ENCODE data around the gene AIG1.

Gene AIG1

GRCh38 chr6:143125455-143125854 lies 64.8 kb downstream of the AIG1 start:
- Histone ChIP-seq H3K4me1 (ENCODE audit: control extremely low read depth in 1 of 4, control insufficient read depth in 4 of 4, insufficient read depth in 4 of 4, low read length in 3 of 4) (no peaks in the 10 kb centered on the region), H3K27me3 (replicated peaks in 2 of 5; ENCODE audit: control insufficient read depth in 4 of 5, insufficient read depth in 5 of 5, low read length in 4 of 5) (no peaks in the 10 kb centered on the region), H3K36me3 (ENCODE audit: control insufficient read depth in 4 of 4, insufficient read depth in 4 of 4, low read length in 3 of 4) (no peaks in the 10 kb centered on the region), H3K9me3 (ENCODE audit: control extremely low read depth in 1 of 5, control insufficient read depth in 4 of 5, insufficient read depth in 2 of 5, low read depth in 1 of 5, low read length in 4 of 5) (peaks cover 0 to 12% (median 1%) of the 10 kb centered on the region in 5 experiments), H3K27ac (ENCODE audit: insufficient read depth in 1 of 2, low read depth in 1 of 2, low read length in 2 of 2, poor library complexity in 1 of 2, severe bottlenecking in 2 of 2) (no peak overlapping the region), H3K4me3 (ENCODE audit: control insufficient read depth in 1 of 7, extremely low read depth in 1 of 7, insufficient read depth in 4 of 7, low read depth in 2 of 7, low read length in 6 of 7) (no peak overlapping the region)
- CTCF ChIA-PET: no interaction called here
- no peak for DNase-seq
- WGBS (ENCODE audit: insufficient coverage): 100% methylated on average over 1 of the region's 3 CpGs
- POLR2A ChIA-PET: no interaction called here

- ChIA-PET POLR2A (no interaction called here), CTCF (no interaction called here)
- WGBS (ENCODE audit: insufficient coverage): 97% methylated on average over 8 of the region's 12 CpGs
- no peaks in the 10 kb centered on the region for H3K27me3 ChIP-seq (replicated peaks in 2 of 5; ENCODE audit: control insufficient read depth in 4 of 5, insufficient read depth in 5 of 5, low read length in 4 of 5)
- H3K27ac ChIP-seq (ENCODE audit: insufficient read depth in 1 of 2, low read depth in 1 of 2, low read length in 2 of 2, poor library complexity in 1 of 2, severe bottlenecking in 2 of 2): no peak overlapping the region
- H3K36me3 ChIP-seq (ENCODE audit: control insufficient read depth in 4 of 4, insufficient read depth in 4 of 4, low read length in 3 of 4): no peaks in the 10 kb centered on the region
- peaks cover 0 to 12% (median 4%) of the 10 kb centered on the region in 5 experiments for H3K9me3 ChIP-seq (ENCODE audit: control extremely low read depth in 1 of 5, control insufficient read depth in 4 of 5, insufficient read depth in 2 of 5, low read depth in 1 of 5, low read length in 4 of 5)
- H3K4me1 ChIP-seq (ENCODE audit: control extremely low read depth in 1 of 4, control insufficient read depth in 4 of 4, insufficient read depth in 4 of 4, low read length in 3 of 4): no peaks in the 10 kb centered on the region
- H3K4me3 ChIP-seq (ENCODE audit: control insufficient read depth in 1 of 7, extremely low read depth in 1 of 7, insufficient read depth in 4 of 7, low read depth in 2 of 7, low read length in 6 of 7): no peak overlapping the region
- DNase-seq: no peak
These were observed 65.3 kb downstream of the AIG1 start for GRCh38 chr6:143125864-143126573.

- peaks cover 0 to 11% (median 7%) of the 10 kb centered on the region in 5 experiments for H3K9me3 ChIP-seq (ENCODE audit: control extremely low read depth in 1 of 5, control insufficient read depth in 4 of 5, insufficient read depth in 2 of 5, low read depth in 1 of 5, low read length in 4 of 5)
- WGBS (ENCODE audit: insufficient coverage): no CpG with 5 or more reads among the region's 1 CpG
- no peak for DNase-seq
- H3K4me3 ChIP-seq (ENCODE audit: control insufficient read depth in 1 of 7, extremely low read depth in 1 of 7, insufficient read depth in 4 of 7, low read depth in 2 of 7, low read length in 6 of 7): no peak overlapping the region
- CTCF ChIA-PET: interaction anchor here (0.5 kb wide), 1 partner anchor 171 kb away, joined by 3 read pairs; no protein-coding TSS in a partner anchor
- H3K27me3 ChIP-seq (replicated peaks in 2 of 5; ENCODE audit: control insufficient read depth in 4 of 5, insufficient read depth in 5 of 5, low read length in 4 of 5): no peaks in the 10 kb centered on the region
- POLR2A ChIA-PET: no interaction called here
- H3K4me1 ChIP-seq (ENCODE audit: control extremely low read depth in 1 of 4, control insufficient read depth in 4 of 4, insufficient read depth in 4 of 4, low read length in 3 of 4): no peaks in the 10 kb centered on the region
- H3K27ac ChIP-seq (ENCODE audit: insufficient read depth in 1 of 2, low read depth in 1 of 2, low read length in 2 of 2, poor library complexity in 1 of 2, severe bottlenecking in 2 of 2): no peak overlapping the region
- H3K36me3 ChIP-seq (ENCODE audit: control insufficient read depth in 4 of 4, insufficient read depth in 4 of 4, low read length in 3 of 4): peaks cover 0 to 2% (median 0%) of the 10 kb centered on the region in 4 experiments
These were observed 65.9 kb downstream of the AIG1 start for GRCh38 chr6:143126574-143126941.

GRCh38 chr6:143127941-143128680 lies 67.4 kb downstream of the AIG1 start:
- Histone ChIP-seq H3K4me1 (ENCODE audit: control extremely low read depth in 1 of 4, control insufficient read depth in 4 of 4, insufficient read depth in 4 of 4, low read length in 3 of 4) (no peaks in the 10 kb centered on the region), H3K27me3 (replicated peaks in 2 of 5; ENCODE audit: control insufficient read depth in 4 of 5, insufficient read depth in 5 of 5, low read length in 4 of 5) (no peaks in the 10 kb centered on the region), H3K27ac (ENCODE audit: insufficient read depth in 1 of 2, low read depth in 1 of 2, low read length in 2 of 2, poor library complexity in 1 of 2, severe bottlenecking in 2 of 2) (no peak overlapping the region), H3K9me3 (ENCODE audit: control extremely low read depth in 1 of 5, control insufficient read depth in 4 of 5, insufficient read depth in 2 of 5, low read depth in 1 of 5, low read length in 4 of 5) (peaks cover 0 to 15% (median 7%) of the 10 kb centered on the region in 5 experiments), H3K36me3 (ENCODE audit: control insufficient read depth in 4 of 4, insufficient read depth in 4 of 4, low read length in 3 of 4) (peaks cover 0 to 4% (median 0%) of the 10 kb centered on the region in 4 experiments), H3K4me3 (ENCODE audit: control insufficient read depth in 1 of 7, extremely low read depth in 1 of 7, insufficient read depth in 4 of 7, low read depth in 2 of 7, low read length in 6 of 7) (no peak overlapping the region)
- CTCF ChIA-PET: no interaction called here
- POLR2A ChIA-PET: no interaction called here
- no peak for DNase-seq
- WGBS (ENCODE audit: insufficient coverage): no CpG with 5 or more reads among the region's 3 CpGs

GRCh38 chr6:143128681-143129015 lies 68.0 kb downstream of the AIG1 start:
- Histone ChIP-seq H3K27me3 (replicated peaks in 2 of 5; ENCODE audit: control insufficient read depth in 4 of 5, insufficient read depth in 5 of 5, low read length in 4 of 5) (no peaks in the 10 kb centered on the region), H3K9me3 (ENCODE audit: control extremely low read depth in 1 of 5, control insufficient read depth in 4 of 5, insufficient read depth in 2 of 5, low read depth in 1 of 5, low read length in 4 of 5) (peaks cover 0 to 17% (median 7%) of the 10 kb centered on the region in 5 experiments), H3K27ac (ENCODE audit: insufficient read depth in 1 of 2, low read depth in 1 of 2, low read length in 2 of 2, poor library complexity in 1 of 2, severe bottlenecking in 2 of 2) (no peak overlapping the region), H3K36me3 (ENCODE audit: control insufficient read depth in 4 of 4, insufficient read depth in 4 of 4, low read length in 3 of 4) (peaks cover 0 to 4% (median 0%) of the 10 kb centered on the region in 4 experiments), H3K4me3 (ENCODE audit: control insufficient read depth in 1 of 7, extremely low read depth in 1 of 7, insufficient read depth in 4 of 7, low read depth in 2 of 7, low read length in 6 of 7) (no peak overlapping the region), H3K4me1 (ENCODE audit: control extremely low read depth in 1 of 4, control insufficient read depth in 4 of 4, insufficient read depth in 4 of 4, low read length in 3 of 4) (no peaks in the 10 kb centered on the region)
- no peak for DNase-seq
- ChIA-PET POLR2A (no interaction called here), CTCF (no interaction called here)

- Histone ChIP-seq H3K27me3 (replicated peaks in 2 of 5; ENCODE audit: control insufficient read depth in 4 of 5, insufficient read depth in 5 of 5, low read length in 4 of 5) (no peaks in the 10 kb centered on the region), H3K36me3 (ENCODE audit: control insufficient read depth in 4 of 4, insufficient read depth in 4 of 4, low read length in 3 of 4) (peaks cover 0 to 4% (median 0%) of the 10 kb centered on the region in 4 experiments), H3K27ac (ENCODE audit: insufficient read depth in 1 of 2, low read depth in 1 of 2, low read length in 2 of 2, poor library complexity in 1 of 2, severe bottlenecking in 2 of 2) (no peak overlapping the region), H3K4me1 (ENCODE audit: control extremely low read depth in 1 of 4, control insufficient read depth in 4 of 4, insufficient read depth in 4 of 4, low read length in 3 of 4) (no peaks in the 10 kb centered on the region), H3K4me3 (ENCODE audit: control insufficient read depth in 1 of 7, extremely low read depth in 1 of 7, insufficient read depth in 4 of 7, low read depth in 2 of 7, low read length in 6 of 7) (no peak overlapping the region), H3K9me3 (ENCODE audit: control extremely low read depth in 1 of 5, control insufficient read depth in 4 of 5, insufficient read depth in 2 of 5, low read depth in 1 of 5, low read length in 4 of 5) (peaks cover 0 to 17% (median 7%) of the 10 kb centered on the region in 5 experiments)
- ChIA-PET POLR2A (no interaction called here), CTCF (interaction anchor here (1.5 to 1.6 kb wide), 2 partner anchors 10 to 13 kb away, joined by 3 to 4 read pairs; no protein-coding TSS in a partner anchor)
- DNase-seq: no peak
- no CpG with 5 or more reads among the region's 1 CpG for WGBS (ENCODE audit: insufficient coverage)
These were observed 70.2 kb downstream of the AIG1 start for GRCh38 chr6:143130928-143131327.

GRCh38 chr6:143135325-143135724 lies 74.6 kb downstream of the AIG1 start:
- no peak for DNase-seq
- Histone ChIP-seq H3K9me3 (ENCODE audit: control extremely low read depth in 1 of 5, control insufficient read depth in 4 of 5, insufficient read depth in 2 of 5, low read depth in 1 of 5, low read length in 4 of 5) (peaks cover 0 to 16% (median 7%) of the 10 kb centered on the region in 5 experiments), H3K4me3 (ENCODE audit: control insufficient read depth in 1 of 7, extremely low read depth in 1 of 7, insufficient read depth in 4 of 7, low read depth in 2 of 7, low read length in 6 of 7) (no peak overlapping the region), H3K27ac (ENCODE audit: insufficient read depth in 1 of 2, low read depth in 1 of 2, low read length in 2 of 2, poor library complexity in 1 of 2, severe bottlenecking in 2 of 2) (no peak overlapping the region), H3K4me1 (ENCODE audit: control extremely low read depth in 1 of 4, control insufficient read depth in 4 of 4, insufficient read depth in 4 of 4, low read length in 3 of 4) (no peaks in the 10 kb centered on the region), H3K36me3 (ENCODE audit: control insufficient read depth in 4 of 4, insufficient read depth in 4 of 4, low read length in 3 of 4) (peaks cover 0 to 7% (median 0%) of the 10 kb centered on the region in 4 experiments), H3K27me3 (replicated peaks in 2 of 5; ENCODE audit: control insufficient read depth in 4 of 5, insufficient read depth in 5 of 5, low read length in 4 of 5) (no peaks in the 10 kb centered on the region)
- 100% methylated on average over 1 of the region's 2 CpGs for WGBS (ENCODE audit: insufficient coverage)
- ChIA-PET POLR2A (no interaction called here), CTCF (no interaction called here)

All from common myeloid progenitor, CD34-positive (primary cell).